IMR-90 (cell line): Measurements from ENCODE around the gene BSDC1. TPM values are rescaled to one million over a fixed set of nuclear protein-coding genes. Genes with fewer than 3 reads are reported as not detected.
A peak's percentile ranks its signal among the peaks of the same experiment; 100 is the strongest.

Experiments used
- ATAC-seq: fragments of 200-7000 bp; cut with Tn5 transposase; 2 replicates; pipeline ENCODE4 v1.9.1; 2020; ENCODE audit warnings: low read depth, mild to moderate bottlenecking, moderate library complexity
- BruUV-seq: library from RNA; stranded (reverse); fragments of 400-500 nt; replicated peaks from 2 replicates; lab custom pipeline; 2021; lab: Mats Ljungman, UMichigan
- CTCF ChIA-PET: fragments of 300-600 bp; formaldehyde crosslinking; extraction: SDS; loops from one replicate; lab custom pipeline; 2021; ENCODE audit warnings: antibody characterized with exemption; lab: Yijun Ruan, JAX
- POLR2A ChIA-PET: fragments of 300-600 bp; sonication (Branson Sonifier 250); formaldehyde crosslinking; loops from one replicate; lab custom pipeline; 2022; ENCODE audit warnings: antibody characterized with exemption; ENCODE audit not compliant: unreplicated experiment; lab: Charles Lee
- DNase-seq: peaks from one replicate; pipeline ENCODE4 v3.0.0; 2013
- H2AFZ ChIP-seq: replicated peaks from 2 replicates; pipeline ENCODE3; 2013; ENCODE audit warnings: low read length, mild to moderate bottlenecking; ENCODE audit not compliant: poor library complexity
- H2AK5ac ChIP-seq: 2 replicates; pipeline ENCODE4 v1.6.1; 2013; ENCODE audit warnings: low read depth, low read length, inconsistent platforms
- H2AK9ac ChIP-seq: replicated peaks from 2 replicates; pipeline ENCODE3; 2013; ENCODE audit warnings: mild to moderate bottlenecking, low read depth, low read length, moderate library complexity; ENCODE audit not compliant: poor library complexity
- H2BK120ac ChIP-seq: 2 replicates; pipeline ENCODE4 v1.6.1; 2013; ENCODE audit warnings: low read depth, low read length, inconsistent platforms
- H2BK15ac ChIP-seq: 3 replicates; pipeline ENCODE4 v1.6.1; 2013; ENCODE audit warnings: low read depth, low read length, inconsistent platforms
- H2BK20ac ChIP-seq: 2 replicates; pipeline ENCODE4 v1.6.1; 2013; ENCODE audit warnings: low read depth, mild to moderate bottlenecking, inconsistent platforms, low read length, moderate library complexity
- H2BK5ac ChIP-seq: 2 replicates; pipeline ENCODE4 v1.6.1; 2013; ENCODE audit warnings: mild to moderate bottlenecking, low read depth, low read length, inconsistent platforms; ENCODE audit not compliant: poor library complexity, severe bottlenecking
- H3K14ac ChIP-seq: replicated peaks from 2 replicates; pipeline ENCODE4 v1.6.1; 2013; ENCODE audit warnings: low read depth, low read length, inconsistent platforms
- H3K18ac ChIP-seq: 2 replicates; pipeline ENCODE4 v1.6.1; 2013; ENCODE audit warnings: low read depth, low read length, control low read depth
- H3K23ac ChIP-seq: 2 replicates; pipeline ENCODE4 v1.6.1; 2013; ENCODE audit warnings: low read depth, low read length, inconsistent platforms
- H3K27ac ChIP-seq: 2 replicates; pipeline ENCODE4 v1.5.1; 2013; ENCODE audit warnings: mild to moderate bottlenecking, control low read depth, low read length; ENCODE audit not compliant: insufficient read depth
- H3K27me3 ChIP-seq: 2 replicates; pipeline ENCODE4 v1.6.1; 2013; ENCODE audit warnings: low read length; ENCODE audit not compliant: control insufficient read depth, insufficient read depth
- H3K36me3 ChIP-seq: 2 replicates; pipeline ENCODE4 v1.6.1; 2013; ENCODE audit warnings: low read length, mixed read lengths; ENCODE audit not compliant: control insufficient read depth, insufficient read depth
- H3K4ac ChIP-seq: 2 replicates; pipeline ENCODE4 v1.6.1; 2013; ENCODE audit warnings: low read depth, low read length, inconsistent platforms
- H3K4me1 ChIP-seq: 2 replicates; pipeline ENCODE4 v1.6.1; 2013; ENCODE audit warnings: low read length, mixed read lengths; ENCODE audit not compliant: control insufficient read depth, insufficient read depth
- H3K4me2 ChIP-seq: 2 replicates; pipeline ENCODE4 v1.6.1; 2013; ENCODE audit warnings: low read depth, mild to moderate bottlenecking, control low read depth, low read length, moderate library complexity
- H3K4me3 ChIP-seq: 2 replicates; pipeline ENCODE4 v1.5.1; 2013; ENCODE audit warnings: low read depth, mild to moderate bottlenecking, control low read depth, low read length, moderate library complexity; ENCODE audit not compliant: insufficient read depth
- H3K56ac ChIP-seq: 2 replicates; pipeline ENCODE4 v1.6.1; 2013; ENCODE audit warnings: low read length, inconsistent platforms; ENCODE audit not compliant: insufficient read depth; ENCODE audit errors: extremely low read depth
- H3K79me1 ChIP-seq, 2 experiments: 2 replicates each; pipeline ENCODE4 v1.6.1; 2013; ENCODE audit warnings: low read length in 2 of 2, inconsistent platforms in 1 of 2, low read depth in 1 of 2
- H3K9ac ChIP-seq: 2 replicates; pipeline ENCODE4 v1.6.1; 2013; ENCODE audit warnings: low read depth, low read length, control low read depth
- H3K9me1 ChIP-seq: 2 replicates; pipeline ENCODE4 v1.6.1; 2013; ENCODE audit warnings: low read length, inconsistent platforms; ENCODE audit not compliant: insufficient read depth
- H3K9me3 ChIP-seq: 2 replicates; pipeline ENCODE4 v1.6.1; 2013; ENCODE audit warnings: low read length; ENCODE audit not compliant: control insufficient read depth, insufficient read depth
- H4K20me1 ChIP-seq: 2 replicates; pipeline ENCODE4 v1.6.1; 2013; ENCODE audit warnings: low read length, inconsistent platforms; ENCODE audit not compliant: insufficient read depth
- H4K5ac ChIP-seq: 2 replicates; pipeline ENCODE4 v1.6.1; 2013; ENCODE audit warnings: mild to moderate bottlenecking, low read depth, low read length, control low read depth
- H4K8ac ChIP-seq, 2 experiments: 2 replicates each; pipeline ENCODE4 v1.6.1; 2013; ENCODE audit warnings: low read depth in 2 of 2, low read length in 2 of 2, control low read depth in 1 of 2, inconsistent platforms in 1 of 2
- H4K91ac ChIP-seq: 2 replicates; pipeline ENCODE4 v1.6.1; 2013; ENCODE audit warnings: low read depth, low read length, inconsistent platforms; ENCODE audit not compliant: insufficient read depth
- ELK1 ChIP-seq: fragments of 150-350 bp; IDR thresholded peaks from 2 replicates; pipeline ENCODE4 v1.6.1; 2016; ENCODE audit warnings: low read depth, mild to moderate bottlenecking, low read length, moderate library complexity, borderline replicate concordance
- NFE2L2 ChIP-seq: fragments of 150-350 bp; IDR thresholded peaks from 2 replicates; pipeline ENCODE4 v1.6.1; 2016; ENCODE audit warnings: low read depth, mild to moderate bottlenecking, low read length
- RCOR1 ChIP-seq: IDR thresholded peaks from 2 replicates; pipeline ENCODE4 v1.6.1; 2012; ENCODE audit warnings: mild to moderate bottlenecking, low read length, improper control_type of control experiment; ENCODE audit not compliant: insufficient replicate concordance
- RFX5 ChIP-seq: IDR thresholded peaks from 2 replicates; pipeline ENCODE4 v1.8.0; 2012; ENCODE audit warnings: low read depth, mild to moderate bottlenecking, low read length, moderate library complexity
- SMC3 ChIP-seq: fragments of 150-350 bp; IDR thresholded peaks from 2 replicates; pipeline ENCODE4 v1.6.1; 2016; ENCODE audit warnings: low read depth, mild to moderate bottlenecking, antibody characterized with exemption, low read length, moderate library complexity
- WGBS, 2 experiments: methylation state at CpG; one replicate each; pipeline versions ENCODE4 v1.1.5 to v1.1.7; 2013; ENCODE audit warnings: missing lambda C conversion rate in 2 of 2; ENCODE audit not compliant: insufficient read length in 1 of 2; ENCODE audit errors: extremely low coverage in 2 of 2; 5-methylcytosine and 5-hydroxymethylcytosine counted together
- dilution Hi-C: fragments of 300-500 bp; cut with HindIII; formaldehyde crosslinking; loops from one replicate; pipeline ENCODE4 v1.14.3; 2018; ENCODE audit warnings: low sequenced_read_pairs; ENCODE audit not compliant: unreplicated experiment
- in situ Hi-C: fragments of 300-500 bp; cut with MboI; formaldehyde crosslinking; loops from 3 replicates; pipeline ENCODE4 v1.14.3; 2019; ENCODE audit warnings: low sequenced_read_pairs, inconsistent platforms, mixed read lengths
- intact Hi-C: fragments of 100-400 bp; cut with micrococcal nuclease; formaldehyde crosslinking; loops from 2 replicates; pipeline ENCODE4 v1.10.0; 2022
- polyA plus RNA-seq, 3 experiments: library from polyadenylated mRNA; depleted of rRNA; stranded (reverse); fragments of >200 nt; gene quantifications; 2 replicates each; pipeline ENCODE4 v1.2.3, GENCODE V29; 2012; ENCODE audit warnings: low replicate concordance in 1 of 3
- total RNA-seq: library from RNA; depleted of rRNA; stranded (reverse); fragments of >200 nt; gene quantifications from 2 replicates; pipeline ENCODE4 v1.2.3, GENCODE V29; 2012

The BSDC1 gene
- total and polyA plus RNA-seq, 2 of the 4 experiments (the other 2 are of a cell fraction), result 56.8 to 60.4 TPM

GRCh38 chr1:32345289-32345827 lies 48.9 kb downstream of the BSDC1 start:
- Histone ChIP-seq H4K20me1 (no peaks in the 10 kb centered on the region), H3K4me2 (no peak overlapping the region), H3K4ac (no peak overlapping the region; the same call in 1 of the 2 replicates), H3K27ac (no peak overlapping the region), H3K27me3 (no peaks in the 10 kb centered on the region), H3K23ac (no peak overlapping the region), H2BK20ac (no peak overlapping the region), H4K91ac (no peak overlapping the region), H3K79me1 (0 out of 4 replicates have a peak, but pooled peaks cover 0 to 3% of the 10 kb centered on the region in 2 experiments), H3K9ac (no peak overlapping the region), H3K18ac (no peak overlapping the region), H3K4me1 (peaks cover 8% of the 10 kb centered on the region), H4K5ac (no peak overlapping the region), H2BK15ac (no peak overlapping the region), H3K56ac (no peak overlapping the region), H3K9me1 (no peaks in the 10 kb centered on the region; the same call in none of the 2 replicates), H4K8ac (no peak overlapping the region), H3K14ac (no peak overlapping the region), H3K36me3 (no peaks in the 10 kb centered on the region), H2BK120ac (no peak overlapping the region), H2AFZ (peak overlapping the region; percentile 41), H3K4me3 (no peak overlapping the region), H2BK5ac (no peak overlapping the region), H2AK5ac (no peak overlapping the region), H3K9me3 (no peaks in the 10 kb centered on the region), H2AK9ac (peak overlapping the region; percentile 15)
- TF ChIP-seq RFX5, result no peak
- no peak for TF ChIP-seq SMC3
- no peak for TF ChIP-seq RCOR1
- no peak for TF ChIP-seq ELK1
- TF ChIP-seq NFE2L2, result no peak
- in situ Hi-C loops, result no loop called here
- DNase-seq (peak; percentile 45), ATAC-seq (peak; percentile 55)
- POLR2A ChIA-PET, result interaction anchor here (0.6 kb wide), 1 partner anchor 9 kb away, joined by 3 read pairs; the partner anchor contains the start of gene MARCKSL1
- 33% methylated on average over 2 of the region's 8 CpGs; no CpG with 5 or more reads in 1 of the 2 experiments for WGBS, 2 experiments
- dilution Hi-C loops, result no loop called here
- CTCF ChIA-PET, result no interaction called here
- intact Hi-C loops, result no loop called here
- BruUV-seq, result no TSS peak
